ENCODE results near the gene SPHK2.
"Not testable (repeated sequence)": the region's sequence is repeated elsewhere in the genome, so short reads cannot be mapped to it uniquely, and the experiment has no call there.

The SPHK2 gene

GRCh38 chr19:48646001-48646721 is 26.9 kb downstream of the SPHK2 start, which contains the start of gene CA11:
Gene CA11, minus strand, starts transcription at chr19:48646187. Its CDS starts 555 bp downstream, at chr19:48645632.
- peak; percentile 87 for ATAC-seq
- peak; percentile 92 for DNase-seq
- H3K4me1 Mint-ChIP-seq, result peaks cover 36% of the 10 kb centered on the region
- H3K9me3 Mint-ChIP-seq, result no peaks in the 10 kb centered on the region
- peak within 1 kb of the TSS; percentile 79 for H3K4me3 Mint-ChIP-seq
- H3K36me3 Mint-ChIP-seq (ENCODE audit: low read depth), result no peaks in the 10 kb centered on the region
- H3K27ac Mint-ChIP-seq, result peak within 1 kb of the TSS; percentile 81
- H3K27me3 Mint-ChIP-seq, result no peaks in the 10 kb centered on the region

GRCh38 chr19:48646722-48647216 is 27.5 kb downstream of the SPHK2 start:
- no peak overlapping the region for H3K27ac Mint-ChIP-seq
- no peaks in the 10 kb centered on the region for H3K36me3 Mint-ChIP-seq (ENCODE audit: low read depth)
- peak overlapping the region; percentile 41 for H3K4me3 Mint-ChIP-seq
- ATAC-seq, result no peak
- H3K9me3 Mint-ChIP-seq, result no peaks in the 10 kb centered on the region
- no peak for DNase-seq
- peaks cover 36% of the 10 kb centered on the region for H3K4me1 Mint-ChIP-seq
- no peaks in the 10 kb centered on the region for H3K27me3 Mint-ChIP-seq

- no peak for DNase-seq
- Mint-ChIP-seq H3K4me1 (peaks cover 39% of the 10 kb centered on the region), H3K27ac (no peak overlapping the region), H3K9me3 (no peaks in the 10 kb centered on the region), H3K4me3 (no peak overlapping the region), H3K36me3 (ENCODE audit: low read depth) (no peaks in the 10 kb centered on the region), H3K27me3 (no peaks in the 10 kb centered on the region)
- no peak for ATAC-seq
Observed at GRCh38 chr19:48648134-48648533, 28.8 kb downstream of the SPHK2 start.

- no peaks in the 10 kb centered on the region for H3K9me3 Mint-ChIP-seq
- H3K36me3 Mint-ChIP-seq (ENCODE audit: low read depth), result no peaks in the 10 kb centered on the region
- H3K27me3 Mint-ChIP-seq, result no peaks in the 10 kb centered on the region
- H3K4me3 Mint-ChIP-seq, result no peak overlapping the region
- H3K4me1 Mint-ChIP-seq, result peaks cover 25% of the 10 kb centered on the region
- no peak overlapping the region for H3K27ac Mint-ChIP-seq
- ATAC-seq (no peak), DNase-seq (no peak)
Observed at GRCh38 chr19:48650974-48651682, 31.8 kb downstream of the SPHK2 start.

DNA sequence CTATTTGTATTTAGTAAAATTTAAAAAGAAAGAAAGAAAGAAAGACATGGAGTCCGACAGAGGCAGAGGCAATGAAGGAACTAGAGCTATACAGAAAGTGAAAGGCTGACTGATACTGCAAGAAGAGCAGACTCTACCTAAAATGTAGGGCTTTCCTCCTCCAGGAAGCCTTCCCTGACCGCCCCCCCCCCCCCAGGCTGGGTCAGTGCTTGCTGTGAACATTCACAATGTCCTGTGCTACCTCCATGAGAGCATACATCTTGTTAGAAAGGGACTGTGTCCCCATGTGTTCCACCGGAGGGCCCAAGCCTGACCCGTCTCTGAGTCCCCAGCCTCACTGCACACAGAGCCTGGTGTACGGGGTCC is 32.4 kb downstream of the SPHK2 start:
- Mint-ChIP-seq H3K4me1 (peaks cover 22% of the 10 kb centered on the region), H3K27ac (no peak overlapping the region), H3K36me3 (ENCODE audit: low read depth) (no peaks in the 10 kb centered on the region), H3K9me3 (no peaks in the 10 kb centered on the region), H3K27me3 (no peaks in the 10 kb centered on the region), H3K4me3 (no peak overlapping the region)
- no peak for DNase-seq
- peak; percentile 22 for ATAC-seq

DNA sequence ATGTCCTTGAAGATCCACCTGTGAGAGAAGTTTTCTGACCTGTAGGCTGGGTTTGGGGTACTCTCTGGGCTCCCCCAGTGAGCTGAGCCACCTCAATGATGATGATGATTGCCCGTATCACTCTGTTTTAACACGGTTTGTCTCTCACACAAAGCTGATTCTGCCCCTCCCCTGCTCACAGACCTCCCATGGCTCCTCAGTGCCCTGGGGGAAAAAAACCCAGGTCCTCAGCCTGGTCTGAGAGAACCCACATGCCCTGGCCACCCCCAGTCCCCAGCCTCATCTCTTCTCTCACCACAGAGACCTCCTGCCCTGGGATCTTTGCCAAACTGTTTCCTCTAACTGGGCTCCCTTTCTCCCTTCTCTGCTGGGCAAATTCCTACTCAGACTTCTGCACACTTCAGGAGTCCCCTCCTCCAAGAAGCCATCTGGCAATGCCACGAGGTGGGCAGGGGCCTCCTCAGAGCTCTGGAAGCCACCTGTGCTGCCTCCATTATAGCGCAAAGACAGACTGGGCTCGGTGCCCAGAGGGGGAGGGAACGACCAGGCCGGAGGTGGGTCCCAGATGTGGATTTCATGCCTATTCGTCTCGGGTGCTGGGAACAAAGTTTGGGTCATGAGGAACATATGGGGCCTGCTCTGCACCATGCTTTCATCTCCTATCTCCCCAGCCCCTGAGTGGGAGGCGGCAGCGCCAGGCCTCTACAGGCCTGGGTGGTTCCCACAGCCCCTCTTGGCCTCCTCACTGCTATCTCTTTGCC is 35.2 kb downstream of the SPHK2 start:
- H3K27ac Mint-ChIP-seq, result no peak overlapping the region
- no peak overlapping the region for H3K4me3 Mint-ChIP-seq
- ATAC-seq (no peak), DNase-seq (no peak)
- H3K9me3 Mint-ChIP-seq, result no peaks in the 10 kb centered on the region
- no peaks in the 10 kb centered on the region for H3K27me3 Mint-ChIP-seq
- no peaks in the 10 kb centered on the region for H3K36me3 Mint-ChIP-seq (ENCODE audit: low read depth)
- H3K4me1 Mint-ChIP-seq, result peaks cover 6% of the 10 kb centered on the region

DNA sequence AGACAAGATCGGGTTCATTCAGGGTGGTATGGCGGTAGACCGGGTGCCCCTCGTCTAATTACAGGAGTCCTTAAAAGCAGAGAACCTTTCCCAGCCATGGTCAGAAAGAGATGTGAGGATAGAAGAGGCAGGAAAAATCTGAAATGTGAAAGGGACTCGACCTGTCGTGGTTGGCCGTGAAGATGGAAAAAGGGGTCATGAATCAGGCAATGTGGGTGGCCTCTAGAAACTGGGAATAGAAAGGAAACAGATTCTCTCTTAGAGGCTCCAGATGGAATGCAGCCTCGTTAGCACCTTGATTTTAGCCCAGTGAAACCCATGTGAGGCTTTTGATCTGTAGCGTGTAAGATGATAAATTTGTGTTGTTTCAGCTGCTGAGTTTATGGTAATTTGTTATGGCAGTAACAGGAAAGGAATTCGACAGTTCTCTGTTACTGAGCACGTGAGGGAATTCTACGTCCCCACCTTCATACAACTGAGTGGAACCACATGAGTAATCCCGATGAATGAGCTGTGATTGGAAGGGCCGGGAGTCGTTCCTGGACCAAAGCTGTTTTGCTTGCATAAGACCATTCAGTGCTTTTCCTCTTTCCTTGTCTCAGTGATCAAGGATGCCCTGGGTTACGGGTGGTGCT is 37.7 kb downstream of the SPHK2 start:
- H3K4me1 Mint-ChIP-seq, result peaks cover 10% of the 10 kb centered on the region
- no peak for ATAC-seq
- no peaks in the 10 kb centered on the region for H3K27me3 Mint-ChIP-seq
- no peak overlapping the region for H3K27ac Mint-ChIP-seq
- no peaks in the 10 kb centered on the region for H3K36me3 Mint-ChIP-seq (ENCODE audit: low read depth)
- no peak for DNase-seq
- H3K4me3 Mint-ChIP-seq, result no peak overlapping the region
- H3K9me3 Mint-ChIP-seq, result no peaks in the 10 kb centered on the region

- H3K27ac Mint-ChIP-seq; ATAC-seq; DNase-seq; H3K27me3 Mint-ChIP-seq; H3K36me3 Mint-ChIP-seq (ENCODE audit: low read depth); H3K4me1 Mint-ChIP-seq; H3K9me3 Mint-ChIP-seq; H3K4me3 Mint-ChIP-seq: not testable (repeated sequence)
Observed at GRCh38 chr19:48657828-48658227, 38.5 kb downstream of the SPHK2 start.

- Mint-ChIP-seq H3K27ac (no peak overlapping the region), H3K9me3 (no peaks in the 10 kb centered on the region), H3K36me3 (ENCODE audit: low read depth) (no peaks in the 10 kb centered on the region), H3K27me3 (no peaks in the 10 kb centered on the region), H3K4me3 (no peak overlapping the region), H3K4me1 (peaks cover 7% of the 10 kb centered on the region)
- no peak for ATAC-seq
- DNase-seq, result no peak
Observed at GRCh38 chr19:48658483-48658882, 39.2 kb downstream of the SPHK2 start.

DNA sequence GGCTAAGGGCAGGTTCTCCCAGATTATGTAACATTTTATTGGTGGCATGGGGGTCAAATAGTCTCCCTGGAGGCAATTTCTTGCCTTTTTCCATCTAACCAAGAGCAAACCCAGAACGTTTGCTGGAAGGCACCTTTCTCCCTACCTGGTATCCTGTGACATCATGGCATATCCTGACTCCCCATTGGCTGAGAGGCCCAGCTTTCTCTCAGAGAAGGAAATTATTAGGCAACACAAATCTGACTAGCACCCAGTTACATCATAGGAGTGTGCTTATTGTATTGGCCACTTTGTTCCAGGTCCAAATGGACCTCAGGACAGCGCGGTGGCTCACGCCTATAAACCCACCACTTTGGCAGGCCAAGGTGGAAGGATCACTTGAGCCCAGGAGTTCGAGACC is 40.5 kb downstream of the SPHK2 start:
- H3K9me3 Mint-ChIP-seq, result no peaks in the 10 kb centered on the region
- DNase-seq (no peak), ATAC-seq (no peak)
- H3K4me1 Mint-ChIP-seq, result peaks cover 7% of the 10 kb centered on the region
- no peak overlapping the region for H3K27ac Mint-ChIP-seq
- no peaks in the 10 kb centered on the region for H3K27me3 Mint-ChIP-seq
- H3K4me3 Mint-ChIP-seq, result no peak overlapping the region
- H3K36me3 Mint-ChIP-seq (ENCODE audit: low read depth), result no peaks in the 10 kb centered on the region

DNA sequence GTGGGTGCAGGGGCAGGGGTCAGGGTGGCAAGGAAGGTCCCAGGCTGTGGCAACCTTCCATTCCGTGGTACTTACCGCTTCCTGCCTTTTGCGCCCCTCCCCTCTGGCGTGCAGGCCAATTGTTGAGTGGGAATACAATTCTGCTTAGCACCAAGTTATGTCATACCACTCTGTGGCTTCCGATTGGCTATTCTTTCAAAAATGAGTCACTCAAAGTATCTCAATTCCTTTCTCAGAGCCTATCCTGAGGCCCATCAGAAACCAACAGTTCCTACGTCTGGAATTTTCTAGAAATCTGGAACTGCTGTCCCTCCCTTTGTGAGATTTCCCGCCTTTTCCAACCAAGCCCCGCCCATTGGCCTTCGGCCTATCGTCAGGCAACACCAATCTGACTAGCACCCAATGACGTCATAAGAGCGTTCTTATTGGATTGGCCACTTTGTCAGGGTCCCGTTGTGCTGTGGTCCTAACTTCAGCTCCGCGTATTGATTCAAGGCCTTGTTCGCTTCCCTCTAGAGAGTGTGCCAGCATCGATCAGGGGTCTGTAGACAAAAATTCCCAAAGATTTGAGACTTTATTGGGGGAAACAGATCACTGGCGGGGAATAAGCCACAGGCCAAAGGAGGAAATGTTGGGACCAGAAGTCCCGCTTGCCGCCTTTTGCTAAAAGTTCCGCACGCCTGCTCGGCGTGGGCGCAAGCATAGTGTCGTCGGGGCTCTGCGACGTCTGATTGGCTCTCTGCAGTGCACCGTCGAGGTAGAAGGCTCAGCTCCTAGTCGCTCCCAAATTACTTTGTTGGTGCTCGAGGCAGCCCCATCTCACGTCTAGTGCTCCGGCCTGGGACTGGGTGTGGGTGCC is 41.8 kb downstream of the SPHK2 start:
- H3K4me3 Mint-ChIP-seq, result peak overlapping the region; percentile 46
- peak; percentile 82 for DNase-seq

GRCh38 chr19:48661711-48662090 is 42.4 kb downstream of the SPHK2 start:
- Mint-ChIP-seq H3K27ac (no peak overlapping the region), H3K4me1 (peaks cover 7% of the 10 kb centered on the region), H3K27me3 (no peaks in the 10 kb centered on the region), H3K4me3 (no peak overlapping the region), H3K36me3 (ENCODE audit: low read depth) (no peaks in the 10 kb centered on the region), H3K9me3 (no peaks in the 10 kb centered on the region)
- ATAC-seq (no peak), DNase-seq (no peak)

More for the DNA sequence above, 41.8 kb downstream of the SPHK2 start:
- no peaks in the 10 kb centered on the region for H3K36me3 Mint-ChIP-seq (ENCODE audit: low read depth)
- H3K27ac Mint-ChIP-seq, result peak overlapping the region; percentile 82
- H3K9me3 Mint-ChIP-seq, result no peaks in the 10 kb centered on the region
- peaks cover 7% of the 10 kb centered on the region for H3K4me1 Mint-ChIP-seq
- peak; percentile 89 for ATAC-seq
- H3K27me3 Mint-ChIP-seq, result no peaks in the 10 kb centered on the region

DNA sequence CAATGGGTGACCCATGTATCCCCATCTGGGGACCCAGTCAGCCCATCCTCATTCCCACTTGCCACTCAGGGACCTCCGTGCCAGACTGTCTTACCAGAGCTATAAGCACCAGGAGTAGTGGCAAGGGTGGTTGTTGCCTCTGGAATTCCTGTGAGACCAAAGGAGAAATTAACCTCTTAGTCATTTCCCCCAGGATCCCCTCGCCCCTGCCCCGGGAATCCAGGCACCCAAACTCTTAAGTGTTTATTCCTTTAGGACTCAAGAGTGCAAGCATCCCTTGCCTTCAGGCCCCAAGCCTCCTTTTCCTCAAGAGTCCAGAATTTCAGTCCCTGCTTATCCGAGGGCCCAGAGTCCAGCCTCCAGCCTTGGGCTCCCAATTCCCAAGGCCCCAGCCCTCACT is 44.4 kb downstream of the SPHK2 start:
- Mint-ChIP-seq H3K4me3 (no peak overlapping the region), H3K4me1 (peaks cover 7% of the 10 kb centered on the region), H3K9me3 (peaks cover under 1% of the 10 kb centered on the region), H3K36me3 (ENCODE audit: low read depth) (no peaks in the 10 kb centered on the region), H3K27me3 (no peaks in the 10 kb centered on the region), H3K27ac (no peak overlapping the region)
- no peak for DNase-seq
- ATAC-seq, result no peak

DNA sequence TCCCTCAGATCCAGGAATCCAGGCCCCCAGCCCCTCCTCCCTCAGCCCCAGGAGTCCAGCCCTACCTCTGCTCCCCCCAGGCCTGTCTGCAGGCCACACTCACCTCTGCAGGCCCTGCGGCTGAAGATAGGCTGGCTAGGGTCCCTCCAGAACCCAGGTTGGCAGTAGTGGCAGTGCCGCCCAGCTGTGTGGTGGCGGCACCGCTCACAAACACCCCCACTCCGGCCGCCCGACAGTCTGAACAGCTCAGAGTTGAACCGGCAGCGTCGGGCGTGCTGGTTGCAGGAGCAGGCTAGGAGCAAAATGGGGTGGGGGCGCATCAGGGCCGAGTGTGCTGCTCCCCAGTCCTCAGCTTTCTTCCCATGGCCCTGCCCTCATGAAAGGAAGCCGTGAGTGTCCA is 45.2 kb downstream of the SPHK2 start:
- Mint-ChIP-seq H3K36me3 (ENCODE audit: low read depth) (no peaks in the 10 kb centered on the region), H3K27ac (no peak overlapping the region), H3K27me3 (no peaks in the 10 kb centered on the region), H3K4me1 (peaks cover 7% of the 10 kb centered on the region), H3K9me3 (peaks cover 4% of the 10 kb centered on the region), H3K4me3 (no peak overlapping the region)
- DNase-seq (no peak), ATAC-seq (no peak)
